GM23338 (cell line): Measurements from ENCODE around the gene DCPS. TPM values are rescaled to one million over a fixed set of nuclear protein-coding genes. Genes with fewer than 3 reads are reported as not detected.

Source experiments
- ATAC-seq: fragments of 200-7000 bp; cut with Tn5 transposase; 3 replicates; pipeline ENCODE4 v1.9.1; 2020
- DNase-seq: peaks from one replicate; pipeline ENCODE4 v3.0.0-alpha.2; 2015; ENCODE audit warnings: low spot score
- H2AFZ ChIP-seq: fragments of 200-600 bp; sonication (generic); 2 replicates; pipeline ENCODE4 v1.8.0; 2016; ENCODE audit warnings: antibody characterized with exemption, mild to moderate bottlenecking, moderate library complexity
- H3F3A ChIP-seq: fragments of 200-600 bp; sonication (generic); replicated peaks from 2 replicates; pipeline ENCODE4 v1.8.0; 2017; ENCODE audit warnings: antibody characterized with exemption, mixed run types, low read depth
- H3K27ac ChIP-seq: fragments of 200-600 bp; sonication (generic); 2 replicates; pipeline ENCODE4 v1.6.1; 2016; ENCODE audit warnings: low read depth
- H3K27me3 ChIP-seq: fragments of 200-600 bp; sonication (generic); 2 replicates; pipeline ENCODE4 v1.8.0; 2016; ENCODE audit warnings: mild to moderate bottlenecking, mixed run types, moderate library complexity; ENCODE audit not compliant: insufficient read depth
- H3K36me3 ChIP-seq: fragments of 200-600 bp; sonication (generic); 2 replicates; pipeline ENCODE4 v1.8.0; 2016; ENCODE audit warnings: mild to moderate bottlenecking; ENCODE audit not compliant: insufficient read depth
- H3K4me1 ChIP-seq: fragments of 200-600 bp; sonication (generic); 2 replicates; pipeline ENCODE4 v1.8.0; 2016; ENCODE audit warnings: mild to moderate bottlenecking, moderate library complexity; ENCODE audit not compliant: insufficient read depth
- H3K4me2 ChIP-seq: fragments of 200-600 bp; sonication (generic); 2 replicates; pipeline ENCODE4 v1.7.1; 2017; ENCODE audit warnings: mixed run types
- H3K4me3 ChIP-seq: fragments of 200-600 bp; sonication (generic); 2 replicates; pipeline ENCODE4 v1.6.1; 2016; ENCODE audit warnings: mixed run types
- H3K79me2 ChIP-seq: fragments of 200-600 bp; sonication (generic); replicated peaks from 2 replicates; pipeline ENCODE4 v1.8.0; 2017; ENCODE audit warnings: mild to moderate bottlenecking; ENCODE audit not compliant: insufficient read depth
- H3K9me2 ChIP-seq: fragments of 200-600 bp; sonication (generic); 2 replicates; pipeline ENCODE4 v1.8.0; 2017; ENCODE audit not compliant: insufficient read depth
- H4K20me1 ChIP-seq: fragments of 200-600 bp; sonication (generic); replicated peaks from 2 replicates; pipeline ENCODE4 v1.8.0; 2017; ENCODE audit warnings: mild to moderate bottlenecking; ENCODE audit not compliant: insufficient read depth
- H3K27ac Mint-ChIP-seq: 2 replicates; pipeline ENCODE4 v1.8.0; 2020; ENCODE audit warnings: inconsistent platforms, mild to moderate bottlenecking, moderate library complexity, mixed read lengths
- H3K27me3 Mint-ChIP-seq: 3 replicates; pipeline ENCODE4 v1.8.0; 2022; ENCODE audit warnings: low read depth, mild to moderate bottlenecking, moderate library complexity, mixed read lengths, inconsistent platforms; ENCODE audit not compliant: insufficient read depth, poor library complexity
- H3K36me3 Mint-ChIP-seq: 3 replicates; pipeline ENCODE4 v1.8.0; 2021; ENCODE audit warnings: low read depth, mild to moderate bottlenecking, inconsistent platforms, moderate library complexity, mixed read lengths
- H3K4me1 Mint-ChIP-seq: 3 replicates; pipeline ENCODE4 v1.8.0; 2020; ENCODE audit warnings: mild to moderate bottlenecking, inconsistent platforms, mixed read lengths
- H3K4me3 Mint-ChIP-seq: 3 replicates; pipeline ENCODE4 v1.8.0; 2021; ENCODE audit warnings: moderate library complexity, mild to moderate bottlenecking, inconsistent platforms, mixed read lengths
- H3K9me3 Mint-ChIP-seq: 3 replicates; pipeline ENCODE4 v1.8.0; 2020; ENCODE audit warnings: moderate library complexity, mild to moderate bottlenecking, inconsistent platforms, mixed read lengths
- CREB1 ChIP-seq: fragments of 250-450 bp; sonication (Bioruptor Pico); IDR thresholded peaks from 2 replicates; pipeline ENCODE4 v1.5.0; 2020; ENCODE audit warnings: low read depth, mild to moderate bottlenecking, moderate library complexity
- ETS1 ChIP-seq: IDR thresholded peaks from 2 replicates; pipeline ENCODE4 v1.6.1; 2016; ENCODE audit warnings: antibody characterized with exemption
- EZH2 ChIP-seq: fragments of 200-600 bp; sonication (generic); IDR thresholded peaks from one replicate; pipeline ENCODE4 v1.8.0; 2017; ENCODE audit warnings: antibody characterized with exemption, mild to moderate bottlenecking, low read depth; ENCODE audit not compliant: unreplicated experiment
- JUNB ChIP-seq: IDR thresholded peaks from one replicate; pipeline ENCODE4 v1.6.1; 2016; ENCODE audit warnings: antibody characterized with exemption; ENCODE audit not compliant: unreplicated experiment
- NANOG ChIP-seq: IDR thresholded peaks from 2 replicates; pipeline ENCODE4 v1.6.1; 2016; ENCODE audit warnings: antibody characterized with exemption, borderline replicate concordance
- POLR2AphosphoS5 ChIP-seq: IDR thresholded peaks from 2 replicates; pipeline ENCODE4 v1.6.1; 2016; ENCODE audit warnings: antibody characterized with exemption, low read depth
- REST ChIP-seq: IDR thresholded peaks from one replicate; pipeline ENCODE4 v1.6.1; 2018; ENCODE audit warnings: antibody characterized with exemption; ENCODE audit not compliant: unreplicated experiment
- STAT1 ChIP-seq: IDR thresholded peaks from one replicate; pipeline ENCODE4 v1.6.1; 2016; ENCODE audit warnings: antibody characterized with exemption; ENCODE audit not compliant: unreplicated experiment
- ZNF114 ChIP-seq: fragments of 250-450 bp; sonication (Bioruptor Pico); IDR thresholded peaks from 2 replicates; pipeline ENCODE4 v1.5.0; 2020; ENCODE audit warnings: mild to moderate bottlenecking, moderate library complexity
- ZNF331 ChIP-seq: fragments of 250-450 bp; sonication (Bioruptor Pico); IDR thresholded peaks from 2 replicates; pipeline ENCODE4 v1.5.0; 2020; ENCODE audit warnings: low read depth, mild to moderate bottlenecking, moderate library complexity
- polyA plus RNA-seq: library from polyadenylated mRNA; unstranded; fragments of >200 nt; fragmentation: Nextera tagmentation; extraction: Ambion mirVana; gene quantifications from 2 replicates; pipeline ENCODE4 v1.2.1, GENCODE V29; 2016
- total RNA-seq: library from RNA; depleted of rRNA; stranded (reverse); fragments of >200 nt; shearing (Covaris generic); gene quantifications from 2 replicates; pipeline ENCODE4 v1.2.3, GENCODE V29; 2014
- TF ChIP-seq, protein P1 (sequence below), 2 experiments: fragments of 200-600 bp in 1 of 2; sonication (generic) in 1 of 2; conservative IDR thresholded peaks; 2 replicates each; pipeline versions ENCODE4 v1.5.1 to v1.6.1; 2016 to 2017; ENCODE audit warnings: antibody characterized with exemption in 2 of 2, low read depth in 2 of 2, mild to moderate bottlenecking in 2 of 2, moderate library complexity in 1 of 2

Gene DCPS
- total and polyA plus RNA-seq, 2 experiments from 2014 or later: 26.8 to 46.4 TPM

GRCh38 chr11:126393143-126393542 is 89.3 kb downstream of the DCPS start:
- Histone ChIP-seq H3K9me2 (no peaks in the 10 kb centered on the region), H2AFZ (no peak overlapping the region), H3K79me2 (peaks cover 27% of the 10 kb centered on the region), H3K27ac (no peak overlapping the region), H3K4me2 (no peak overlapping the region), H3K4me1 (peaks cover 6% of the 10 kb centered on the region; the same call in 1 of the 2 replicates), H3F3A (no peaks in the 10 kb centered on the region), H3K27me3 (no peaks in the 10 kb centered on the region), H4K20me1 (0 out of 2 replicates have a peak, but pooled peaks cover 5% of the 10 kb centered on the region), H3K36me3 (no peaks in the 10 kb centered on the region), H3K4me3 (no peak overlapping the region)
- DNase-seq: no peak
- ATAC-seq: no peak
- TF ChIP-seq ZNF114 (CRISPR knock-in tag) (no peak), NANOG (no peak), POLR2AphosphoS5 (no peak)
- Mint-ChIP-seq H3K9me3 (no peaks in the 10 kb centered on the region), H3K36me3 (no peaks in the 10 kb centered on the region), H3K27ac (peak overlapping the region; percentile 30; the same call in 1 of the 2 replicates), H3K27me3 (peaks cover 7% of the 10 kb centered on the region), H3K4me3 (no peak overlapping the region), H3K4me1 (peaks cover 21% of the 10 kb centered on the region)

GRCh38 chr11:126394036-126394435 is 90.2 kb downstream of the DCPS start:
- H3K27me3 ChIP-seq: no peaks in the 10 kb centered on the region
- H3K4me1 ChIP-seq: peaks cover 6% of the 10 kb centered on the region; the same call in 1 of the 2 replicates
- H3K36me3 Mint-ChIP-seq: no peaks in the 10 kb centered on the region
- H3K9me3 Mint-ChIP-seq: no peaks in the 10 kb centered on the region; the same call in 2 of the 3 replicates
- H3K27ac Mint-ChIP-seq: no peak overlapping the region
- H4K20me1 ChIP-seq: 0 out of 2 replicates have a peak, but pooled peaks cover 5% of the 10 kb centered on the region
- H3K4me3 ChIP-seq: no peak overlapping the region
- H3F3A ChIP-seq: no peaks in the 10 kb centered on the region
- no peak overlapping the region for H3K27ac ChIP-seq
- no peak overlapping the region for H2AFZ ChIP-seq
- no peaks in the 10 kb centered on the region for H3K36me3 ChIP-seq
- H3K4me1 Mint-ChIP-seq: peaks cover 21% of the 10 kb centered on the region
- no peaks in the 10 kb centered on the region for H3K9me2 ChIP-seq
- DNase-seq (no peak), ATAC-seq (no peak; the same call in 2 of the 3 replicates)
- no peak overlapping the region for H3K4me3 Mint-ChIP-seq
- no peak overlapping the region for H3K4me2 ChIP-seq
- H3K27me3 Mint-ChIP-seq: peaks cover 7% of the 10 kb centered on the region
- peaks cover 27% of the 10 kb centered on the region for H3K79me2 ChIP-seq
- TF ChIP-seq ZNF114 (CRISPR knock-in tag): no peak
- TF ChIP-seq CREB1 (CRISPR knock-in tag): no peak
- TF ChIP-seq JUNB: no peak
- TF ChIP-seq, protein P1, sequence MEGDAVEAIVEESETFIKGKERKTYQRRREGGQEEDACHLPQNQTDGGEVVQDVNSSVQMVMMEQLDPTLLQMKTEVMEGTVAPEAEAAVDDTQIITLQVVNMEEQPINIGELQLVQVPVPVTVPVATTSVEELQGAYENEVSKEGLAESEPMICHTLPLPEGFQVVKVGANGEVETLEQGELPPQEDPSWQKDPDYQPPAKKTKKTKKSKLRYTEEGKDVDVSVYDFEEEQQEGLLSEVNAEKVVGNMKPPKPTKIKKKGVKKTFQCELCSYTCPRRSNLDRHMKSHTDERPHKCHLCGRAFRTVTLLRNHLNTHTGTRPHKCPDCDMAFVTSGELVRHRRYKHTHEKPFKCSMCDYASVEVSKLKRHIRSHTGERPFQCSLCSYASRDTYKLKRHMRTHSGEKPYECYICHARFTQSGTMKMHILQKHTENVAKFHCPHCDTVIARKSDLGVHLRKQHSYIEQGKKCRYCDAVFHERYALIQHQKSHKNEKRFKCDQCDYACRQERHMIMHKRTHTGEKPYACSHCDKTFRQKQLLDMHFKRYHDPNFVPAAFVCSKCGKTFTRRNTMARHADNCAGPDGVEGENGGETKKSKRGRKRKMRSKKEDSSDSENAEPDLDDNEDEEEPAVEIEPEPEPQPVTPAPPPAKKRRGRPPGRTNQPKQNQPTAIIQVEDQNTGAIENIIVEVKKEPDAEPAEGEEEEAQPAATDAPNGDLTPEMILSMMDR (conservative IDR thresholded peaks at IDR 0.05; ENCODE audit: low read depth in 2 of 2): no peak
- no peak for TF ChIP-seq STAT1
- no peak for TF ChIP-seq REST
- TF ChIP-seq POLR2AphosphoS5: no peak
- no peak for TF ChIP-seq NANOG
- no peak for TF ChIP-seq EZH2
- TF ChIP-seq ETS1: no peak
- no peak for TF ChIP-seq ZNF331 (CRISPR knock-in tag)
